HEK293T (cell line): ENCODE results near the gene ACOX1.

Source experiments
- ARNT ChIP-seq: fragments of 450-650 bp; IDR thresholded peaks from 2 replicates; pipeline ENCODE4 v1.6.1; 2017; ENCODE audit warnings: mild to moderate bottlenecking
- FOXA1 ChIP-seq: fragments of 450-650 bp; IDR thresholded peaks from 2 replicates; pipeline ENCODE4 v1.6.1; 2016; ENCODE audit warnings: mild to moderate bottlenecking
- FOXM1 ChIP-seq: fragments of 450-650 bp; IDR thresholded peaks from 2 replicates; pipeline ENCODE4 v1.6.1; 2017; ENCODE audit warnings: mild to moderate bottlenecking, borderline replicate concordance
- L3MBTL2 ChIP-seq: fragments of 450-650 bp; conservative IDR thresholded peaks from 2 replicates; pipeline ENCODE4 v1.6.1; 2016; ENCODE audit warnings: mild to moderate bottlenecking
- NFRKB ChIP-seq: fragments of 450-650 bp; IDR thresholded peaks from 2 replicates; pipeline ENCODE4 v1.6.1; 2016; ENCODE audit warnings: mild to moderate bottlenecking, moderate library complexity
- TARDBP ChIP-seq: fragments of 450-650 bp; IDR thresholded peaks from 2 replicates; pipeline ENCODE4 v1.6.1; 2016
- ZNF384 ChIP-seq: fragments of 450-650 bp; IDR thresholded peaks from 2 replicates; pipeline ENCODE4 v1.6.1; 2016

DNA sequence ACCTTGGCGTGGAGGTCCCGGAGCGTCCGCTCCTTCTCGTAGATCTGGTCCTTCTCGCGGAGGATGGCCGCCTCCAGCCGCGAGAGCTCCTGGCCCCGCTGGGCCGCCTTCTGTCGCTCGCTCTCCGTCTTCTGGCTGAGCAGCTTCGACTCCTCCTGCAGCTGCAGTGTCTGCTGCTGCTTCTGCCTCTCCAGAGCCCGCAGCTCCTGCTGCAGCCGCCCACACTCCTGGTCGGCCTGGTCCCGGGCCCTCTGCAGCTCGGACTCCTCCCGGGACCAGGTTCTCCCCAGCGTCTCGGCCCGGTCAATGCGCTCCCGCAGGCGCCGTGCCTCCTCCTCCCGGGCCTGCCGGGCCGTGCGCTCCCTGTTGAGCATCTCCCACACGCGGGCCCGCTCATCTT lies 29.2 kb upstream of the ACOX1 start:
- TF ChIP-seq ARNT = no peak
- no peak for TF ChIP-seq TARDBP
- no peak for TF ChIP-seq ZNF384
- TF ChIP-seq FOXA1 = no peak
- TF ChIP-seq FOXM1 = no peak
- TF ChIP-seq NFRKB = no peak
- no peak for TF ChIP-seq L3MBTL2
